Neural crest cell (in vitro differentiated cells): ENCODE results near the gene KCNRG. TPM values are rescaled to one million over a fixed set of nuclear protein-coding genes. Genes with fewer than 3 reads are reported as not detected.

ENCODE experiments used
- DNase-seq: peaks from one replicate; pipeline ENCODE4 v3.0.0; 2021; ENCODE audit warnings: low read depth, mixed read lengths, low spot score
- H3K27ac Mint-ChIP-seq: one replicate; pipeline ENCODE4 v1.8.0; 2021; ENCODE audit warnings: mild to moderate bottlenecking, mixed read lengths; ENCODE audit not compliant: unreplicated experiment
- H3K27me3 Mint-ChIP-seq: 2 replicates; pipeline ENCODE4 v1.8.0; 2021; ENCODE audit warnings: low read depth, mild to moderate bottlenecking, mixed read lengths
- H3K36me3 Mint-ChIP-seq: 2 replicates; pipeline ENCODE4 v1.8.0; 2021; ENCODE audit warnings: low read depth, mild to moderate bottlenecking, mixed read lengths
- H3K4me1 Mint-ChIP-seq: 2 replicates; pipeline ENCODE4 v1.8.0; 2021; ENCODE audit warnings: mixed read lengths
- H3K4me3 Mint-ChIP-seq: one replicate; pipeline ENCODE4 v1.8.0; 2021; ENCODE audit warnings: mild to moderate bottlenecking, mixed read lengths
- H3K9me3 Mint-ChIP-seq: 2 replicates; pipeline ENCODE4 v1.8.0; 2021; ENCODE audit warnings: mixed read lengths
- CTCF ChIP-seq: fragments of 200-600 bp; sonication (generic); conservative IDR thresholded peaks from 2 replicates; pipeline ENCODE4 v1.5.0; 2021; ENCODE audit warnings: antibody characterized with exemption, mild to moderate bottlenecking
- total RNA-seq: library from RNA; stranded (reverse); gene quantifications from 2 replicates; pipeline ENCODE4 v1.2.1, GENCODE V29; 2021

The KCNRG gene
- total RNA-seq, 1 donor from 2014 or later, result 1.4 TPM

DNA sequence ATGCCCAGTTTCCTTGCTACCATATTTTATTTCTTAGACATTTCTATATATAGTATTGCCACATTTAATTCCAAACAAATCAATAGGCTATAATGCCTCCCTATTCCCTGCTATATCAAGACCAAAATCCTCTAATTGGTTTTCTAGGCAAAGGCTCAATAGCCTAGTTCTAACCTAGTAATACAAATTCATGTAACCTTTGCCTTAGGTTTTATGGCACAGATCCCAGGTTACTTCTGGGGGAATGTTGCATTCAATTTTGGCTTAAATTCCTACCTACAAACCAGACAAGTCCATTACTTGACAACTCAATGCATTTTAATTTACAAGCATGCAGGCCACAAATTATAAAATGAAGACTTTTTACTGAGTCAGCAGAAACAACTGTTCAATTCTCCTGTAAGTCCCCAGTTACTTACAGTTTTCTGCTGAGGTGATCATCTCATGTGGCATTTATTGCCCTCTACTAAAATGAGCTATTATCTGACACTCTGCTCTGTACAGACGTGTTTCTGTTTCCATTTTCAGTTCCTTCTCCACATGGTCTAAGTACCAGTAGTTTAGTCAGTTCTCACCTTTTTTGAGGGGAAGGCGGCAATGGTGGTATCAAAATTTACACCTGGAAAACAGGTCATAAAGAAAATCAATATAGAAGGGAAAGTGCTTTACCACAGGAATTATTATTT, 11.7 kb downstream of the KCNRG start:
- Mint-ChIP-seq H3K4me1 (no peaks in the 10 kb centered on the region), H3K4me3 (no peak overlapping the region), H3K27ac (no peak overlapping the region), H3K27me3 (no peaks in the 10 kb centered on the region), H3K9me3 (no peaks in the 10 kb centered on the region), H3K36me3 (peaks cover 5% of the 10 kb centered on the region)
- no peak for TF ChIP-seq CTCF
- DNase-seq, result no peak

DNA sequence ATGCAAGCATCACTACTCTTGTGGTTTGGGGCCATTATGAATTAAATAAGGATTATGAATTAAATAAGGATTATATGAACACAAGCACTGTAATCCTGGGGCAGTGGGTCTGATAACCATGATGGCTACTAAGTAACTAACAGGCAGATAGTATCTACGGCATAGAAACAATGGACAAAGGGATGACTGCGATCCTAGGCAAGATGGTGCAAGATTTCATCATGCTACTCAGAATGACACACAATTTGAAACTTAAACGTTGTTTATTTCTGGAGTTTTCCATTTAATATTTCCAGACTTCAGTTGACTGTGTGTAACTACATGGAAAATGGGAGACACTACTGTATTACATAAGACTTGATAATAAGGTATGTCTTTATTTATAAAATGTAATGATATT, 15.1 kb downstream of the KCNRG start:
- no peak for DNase-seq
- Mint-ChIP-seq H3K36me3 (peaks cover 3% of the 10 kb centered on the region), H3K9me3 (no peaks in the 10 kb centered on the region), H3K27me3 (no peaks in the 10 kb centered on the region), H3K27ac (no peak overlapping the region), H3K4me1 (peaks cover 3% of the 10 kb centered on the region), H3K4me3 (no peak overlapping the region)
- TF ChIP-seq CTCF, result no peak

DNA sequence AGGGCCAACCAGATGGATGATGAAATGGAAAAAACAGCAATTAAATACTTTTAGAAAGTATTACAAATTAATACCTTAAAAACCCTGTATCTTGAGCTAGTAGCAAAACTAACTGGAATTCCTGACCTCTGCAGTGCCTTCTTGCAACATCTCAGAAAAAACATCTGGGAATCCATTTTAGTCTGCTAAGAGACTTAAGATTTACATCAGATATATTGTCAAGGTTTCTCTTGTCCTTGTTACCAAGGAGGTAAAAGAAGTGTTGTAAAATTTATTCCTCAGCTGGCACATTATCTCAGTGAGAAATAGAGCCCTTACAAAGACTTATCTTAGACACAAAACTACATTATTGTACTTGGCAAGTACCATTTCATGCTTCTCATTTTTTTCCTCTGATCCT, 18.5 kb downstream of the KCNRG start:
- no peak for DNase-seq
- H3K27me3 Mint-ChIP-seq, result no peaks in the 10 kb centered on the region
- H3K36me3 Mint-ChIP-seq, result no peaks in the 10 kb centered on the region
- H3K27ac Mint-ChIP-seq, result no peak overlapping the region
- no peak for TF ChIP-seq CTCF
- no peaks in the 10 kb centered on the region for H3K9me3 Mint-ChIP-seq
- peaks cover 3% of the 10 kb centered on the region for H3K4me1 Mint-ChIP-seq
- no peak overlapping the region for H3K4me3 Mint-ChIP-seq

GRCh38 chr13:50037788-50038187, 22.5 kb downstream of the KCNRG start:
- Mint-ChIP-seq H3K27me3 (no peaks in the 10 kb centered on the region), H3K4me1 (peaks cover 3% of the 10 kb centered on the region), H3K9me3 (no peaks in the 10 kb centered on the region), H3K36me3 (no peaks in the 10 kb centered on the region), H3K4me3 (no peak overlapping the region), H3K27ac (no peak overlapping the region)
- no peak for TF ChIP-seq CTCF
- no peak for DNase-seq

GRCh38 chr13:50038266-50038665, 23.0 kb downstream of the KCNRG start:
- no peak for DNase-seq
- Mint-ChIP-seq H3K36me3 (peaks cover 3% of the 10 kb centered on the region), H3K27me3 (no peaks in the 10 kb centered on the region), H3K9me3 (no peaks in the 10 kb centered on the region), H3K4me1 (peaks cover 2% of the 10 kb centered on the region), H3K4me3 (no peak overlapping the region), H3K27ac (no peak overlapping the region)
- no peak for TF ChIP-seq CTCF
